ENCODE measurements around the gene CNTRL.

The CNTRL gene

DNA sequence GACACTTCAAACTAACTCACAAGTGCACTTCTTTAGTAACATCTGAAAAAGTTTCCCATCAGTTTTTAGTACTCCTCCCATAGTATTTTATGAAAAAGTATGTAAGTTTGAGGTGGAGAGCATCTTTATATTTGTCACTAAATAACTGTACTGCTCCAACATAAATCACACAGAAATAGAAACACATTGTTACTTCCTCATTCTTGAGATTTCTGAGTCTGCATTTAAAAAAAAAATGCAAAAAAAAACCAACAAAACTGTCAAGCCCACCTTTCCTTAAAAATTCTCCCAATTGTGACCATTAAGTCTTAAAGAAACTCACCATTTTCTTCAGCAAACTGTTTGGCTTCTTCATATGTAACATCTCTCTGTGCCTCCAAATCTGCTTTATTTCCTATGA lies 108.2 kb downstream of the CNTRL start:
- H3K4me3 ChIP-seq (ENCODE audit: control insufficient read depth, low read depth, low read length) = no peak overlapping the region
- no peak for DNase-seq (ENCODE audit: low read depth)
- TF ChIP-seq, protein P1, sequence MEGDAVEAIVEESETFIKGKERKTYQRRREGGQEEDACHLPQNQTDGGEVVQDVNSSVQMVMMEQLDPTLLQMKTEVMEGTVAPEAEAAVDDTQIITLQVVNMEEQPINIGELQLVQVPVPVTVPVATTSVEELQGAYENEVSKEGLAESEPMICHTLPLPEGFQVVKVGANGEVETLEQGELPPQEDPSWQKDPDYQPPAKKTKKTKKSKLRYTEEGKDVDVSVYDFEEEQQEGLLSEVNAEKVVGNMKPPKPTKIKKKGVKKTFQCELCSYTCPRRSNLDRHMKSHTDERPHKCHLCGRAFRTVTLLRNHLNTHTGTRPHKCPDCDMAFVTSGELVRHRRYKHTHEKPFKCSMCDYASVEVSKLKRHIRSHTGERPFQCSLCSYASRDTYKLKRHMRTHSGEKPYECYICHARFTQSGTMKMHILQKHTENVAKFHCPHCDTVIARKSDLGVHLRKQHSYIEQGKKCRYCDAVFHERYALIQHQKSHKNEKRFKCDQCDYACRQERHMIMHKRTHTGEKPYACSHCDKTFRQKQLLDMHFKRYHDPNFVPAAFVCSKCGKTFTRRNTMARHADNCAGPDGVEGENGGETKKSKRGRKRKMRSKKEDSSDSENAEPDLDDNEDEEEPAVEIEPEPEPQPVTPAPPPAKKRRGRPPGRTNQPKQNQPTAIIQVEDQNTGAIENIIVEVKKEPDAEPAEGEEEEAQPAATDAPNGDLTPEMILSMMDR (IDR thresholded peaks at IDR 0.05; ENCODE audit: control insufficient read depth, insufficient read depth, low read depth, low read length, missing control alignments) = no peak

DNA sequence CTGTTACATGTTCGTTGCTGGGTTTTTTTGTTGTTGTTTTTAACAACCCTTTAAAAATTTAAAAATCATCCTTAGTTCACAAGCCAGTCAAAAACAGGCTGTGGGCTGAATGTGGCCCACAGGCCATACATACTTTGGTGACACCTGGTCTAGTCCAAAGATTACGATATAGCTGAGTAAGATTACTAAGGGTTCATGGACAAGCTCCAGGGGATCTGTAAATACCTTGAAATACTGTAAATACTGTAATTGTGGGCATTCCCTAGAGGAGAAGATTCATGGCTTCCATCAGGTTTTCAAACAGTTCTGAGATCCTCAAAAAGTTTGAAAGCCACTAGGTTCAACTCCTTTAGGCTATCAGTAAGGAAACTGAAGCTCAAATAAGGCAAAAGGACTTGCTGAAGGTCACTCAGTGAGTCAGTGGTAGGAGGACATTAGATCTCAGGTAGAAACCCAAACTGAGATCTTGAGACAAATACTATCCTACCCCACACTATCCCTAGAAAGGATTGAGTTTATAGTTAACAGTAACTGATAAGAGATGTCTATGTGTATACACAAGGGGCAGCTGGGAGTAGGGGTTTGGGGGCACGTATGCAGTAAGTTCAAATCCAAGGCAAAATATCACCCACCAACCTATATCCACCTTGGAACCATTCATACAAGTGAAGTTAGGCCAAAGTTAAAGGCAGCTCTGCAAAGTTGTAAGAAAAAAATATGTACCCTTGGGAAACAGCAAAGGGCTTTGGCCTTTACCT lies 109.1 kb downstream of the CNTRL start:
- DNase-seq (ENCODE audit: low read depth) = no peak
- no peak overlapping the region for H3K4me3 ChIP-seq (ENCODE audit: control insufficient read depth, low read depth, low read length)
- TF ChIP-seq, protein P1 (IDR thresholded peaks at IDR 0.05; ENCODE audit: control insufficient read depth, insufficient read depth, low read depth, low read length, missing control alignments) = no peak

DNA sequence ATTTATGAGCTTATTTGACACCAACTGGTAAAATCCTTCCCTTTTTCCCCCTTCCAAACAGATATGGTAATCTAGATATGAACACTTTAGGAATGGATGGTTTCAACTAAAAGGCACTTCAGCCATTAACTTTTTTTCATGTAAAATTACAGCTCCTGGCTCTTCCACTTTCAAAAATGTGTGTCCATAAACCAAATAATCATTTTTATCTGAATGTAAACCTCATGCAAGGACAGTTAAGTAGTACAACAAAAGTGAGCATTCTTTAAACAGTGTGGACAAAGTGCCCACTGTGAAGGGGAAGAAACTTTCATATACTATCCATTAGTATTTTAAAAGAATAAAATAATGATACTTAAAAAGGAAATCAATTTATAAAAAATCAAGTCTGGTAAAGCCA lies 109.7 kb downstream of the CNTRL start:
- H3K4me3 ChIP-seq (ENCODE audit: control insufficient read depth, low read depth, low read length) = no peak overlapping the region
- TF ChIP-seq, protein P1 (IDR thresholded peaks at IDR 0.05; ENCODE audit: control insufficient read depth, insufficient read depth, low read depth, low read length, missing control alignments) = no peak
- no peak for DNase-seq (ENCODE audit: low read depth)

- TF ChIP-seq, protein P1 (IDR thresholded peaks at IDR 0.05; ENCODE audit: control insufficient read depth, insufficient read depth, low read depth, low read length, missing control alignments) = no peak
- no peak overlapping the region for H3K4me3 ChIP-seq (ENCODE audit: control insufficient read depth, low read depth, low read length)
- no peak for DNase-seq (ENCODE audit: low read depth)
Observed at GRCh38 chr9:121185178-121185745, 110.5 kb downstream of the CNTRL start.

DNA sequence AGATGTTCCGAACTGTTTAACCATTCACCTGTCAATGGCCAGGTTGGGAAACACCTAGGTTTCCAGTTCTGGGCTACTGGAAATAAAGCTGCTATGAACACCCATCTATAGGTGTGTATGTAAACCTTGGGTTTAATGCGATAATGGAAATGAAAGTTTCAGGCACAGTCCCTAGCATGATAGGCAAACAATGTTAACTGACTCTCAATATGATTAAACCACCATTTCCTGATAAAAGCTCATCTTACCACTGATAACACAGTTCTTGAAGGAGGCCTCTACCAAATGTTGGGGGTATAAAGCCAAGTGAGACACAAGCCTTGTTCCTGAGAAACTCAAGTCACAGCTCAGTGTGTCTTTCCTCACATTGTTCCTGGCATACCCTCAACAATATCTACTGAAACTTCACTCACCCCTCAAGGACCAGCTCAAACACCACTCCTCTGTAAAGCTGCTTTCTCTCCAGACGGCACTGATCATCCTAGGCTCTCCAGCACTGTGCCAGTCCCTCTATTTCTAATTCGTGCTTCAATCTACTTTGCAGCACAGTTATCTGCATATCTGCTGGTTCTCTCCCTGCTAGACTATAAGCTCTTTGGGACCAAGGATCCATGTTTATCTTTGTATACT lies 111.1 kb downstream of the CNTRL start:
- TF ChIP-seq, protein P1 (IDR thresholded peaks at IDR 0.05; ENCODE audit: control insufficient read depth, insufficient read depth, low read depth, low read length, missing control alignments) = no peak

GRCh38 chr9:121187636-121188305 lies 113.0 kb downstream of the CNTRL start:
- TF ChIP-seq, protein P1 (IDR thresholded peaks at IDR 0.05; ENCODE audit: control insufficient read depth, insufficient read depth, low read depth, low read length, missing control alignments) = no peak
- no peak overlapping the region for H3K4me3 ChIP-seq (ENCODE audit: control insufficient read depth, low read depth, low read length)
- DNase-seq (ENCODE audit: low read depth) = no peak

More for the DNA sequence above, 111.1 kb downstream of the CNTRL start:
- no peak overlapping the region for H3K4me3 ChIP-seq (ENCODE audit: control insufficient read depth, low read depth, low read length)
- no peak for DNase-seq (ENCODE audit: low read depth)

Measured in AG09309 (cell line).